ENCODE data around the gene LIMS3.
"Not testable (repeated sequence)": the region's sequence is repeated elsewhere in the genome, so short reads cannot be mapped to it uniquely, and the experiment has no call there.

DNA sequence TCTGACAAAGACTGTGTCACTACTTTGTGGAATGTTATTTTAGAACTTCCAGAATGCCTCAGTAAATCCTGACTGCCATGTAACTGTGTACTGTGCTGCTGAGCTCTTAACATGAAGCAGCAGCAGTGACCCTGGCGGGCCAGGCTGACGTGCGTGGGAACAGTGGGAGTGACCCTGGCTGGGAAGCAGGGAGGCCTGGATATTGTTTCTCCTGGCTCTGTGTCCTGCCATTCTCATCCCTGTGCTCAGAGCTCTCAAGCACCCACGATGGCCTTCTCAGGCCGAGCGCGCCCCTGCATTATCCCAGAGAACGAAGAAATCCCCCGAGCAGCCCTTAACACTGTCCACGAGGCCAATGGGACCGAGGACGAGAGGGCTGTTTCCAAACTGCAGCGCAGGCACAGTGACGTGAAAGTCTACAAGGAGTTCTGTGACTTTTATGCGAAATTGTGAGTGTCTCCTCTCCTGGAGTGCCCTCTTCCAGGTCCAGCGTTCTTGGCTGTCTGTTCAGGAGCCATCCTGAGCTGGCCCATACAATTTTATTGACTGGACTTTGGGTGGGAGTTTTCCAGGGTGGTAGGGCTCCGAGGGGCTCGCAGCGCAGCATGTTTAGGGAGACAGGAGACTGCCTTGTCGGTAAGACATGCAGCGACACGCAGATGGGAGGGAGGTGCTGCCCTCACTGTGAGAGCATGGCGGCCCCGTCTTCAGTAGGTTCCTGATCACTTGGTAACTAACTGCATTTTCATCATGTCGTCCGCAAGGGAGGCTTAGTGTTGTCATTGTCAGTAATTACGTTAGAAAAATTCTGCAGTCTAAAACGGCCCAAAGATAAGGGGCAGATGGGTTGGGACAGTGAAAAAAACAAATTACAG is at the start of gene LIMS3:
- TF ChIP-seq, protein P1, sequence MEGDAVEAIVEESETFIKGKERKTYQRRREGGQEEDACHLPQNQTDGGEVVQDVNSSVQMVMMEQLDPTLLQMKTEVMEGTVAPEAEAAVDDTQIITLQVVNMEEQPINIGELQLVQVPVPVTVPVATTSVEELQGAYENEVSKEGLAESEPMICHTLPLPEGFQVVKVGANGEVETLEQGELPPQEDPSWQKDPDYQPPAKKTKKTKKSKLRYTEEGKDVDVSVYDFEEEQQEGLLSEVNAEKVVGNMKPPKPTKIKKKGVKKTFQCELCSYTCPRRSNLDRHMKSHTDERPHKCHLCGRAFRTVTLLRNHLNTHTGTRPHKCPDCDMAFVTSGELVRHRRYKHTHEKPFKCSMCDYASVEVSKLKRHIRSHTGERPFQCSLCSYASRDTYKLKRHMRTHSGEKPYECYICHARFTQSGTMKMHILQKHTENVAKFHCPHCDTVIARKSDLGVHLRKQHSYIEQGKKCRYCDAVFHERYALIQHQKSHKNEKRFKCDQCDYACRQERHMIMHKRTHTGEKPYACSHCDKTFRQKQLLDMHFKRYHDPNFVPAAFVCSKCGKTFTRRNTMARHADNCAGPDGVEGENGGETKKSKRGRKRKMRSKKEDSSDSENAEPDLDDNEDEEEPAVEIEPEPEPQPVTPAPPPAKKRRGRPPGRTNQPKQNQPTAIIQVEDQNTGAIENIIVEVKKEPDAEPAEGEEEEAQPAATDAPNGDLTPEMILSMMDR (IDR thresholded peaks at IDR 0.05; ENCODE audit: low read depth, low read length) = not testable (repeated sequence)
- TF ChIP-seq POLR2A (IDR thresholded peaks at IDR 0.05; ENCODE audit: extremely low read depth, insufficient read length); MYC (IDR thresholded peaks at IDR 0.05; ENCODE audit: low read depth, low read length): not testable (repeated sequence)

All from NB4 (cell line).